HG03045 (cell line): Measurements from ENCODE around the gene SUSD1.

Source experiments
- ATAC-seq: cut with Tn5 transposase; IDR thresholded peaks from one replicate; pipeline ENCODE4 v1.9.1; 2021; ENCODE audit warnings: mild to moderate bottlenecking, moderate library complexity; ENCODE audit not compliant: unreplicated experiment

SUSD1 gene

DNA sequence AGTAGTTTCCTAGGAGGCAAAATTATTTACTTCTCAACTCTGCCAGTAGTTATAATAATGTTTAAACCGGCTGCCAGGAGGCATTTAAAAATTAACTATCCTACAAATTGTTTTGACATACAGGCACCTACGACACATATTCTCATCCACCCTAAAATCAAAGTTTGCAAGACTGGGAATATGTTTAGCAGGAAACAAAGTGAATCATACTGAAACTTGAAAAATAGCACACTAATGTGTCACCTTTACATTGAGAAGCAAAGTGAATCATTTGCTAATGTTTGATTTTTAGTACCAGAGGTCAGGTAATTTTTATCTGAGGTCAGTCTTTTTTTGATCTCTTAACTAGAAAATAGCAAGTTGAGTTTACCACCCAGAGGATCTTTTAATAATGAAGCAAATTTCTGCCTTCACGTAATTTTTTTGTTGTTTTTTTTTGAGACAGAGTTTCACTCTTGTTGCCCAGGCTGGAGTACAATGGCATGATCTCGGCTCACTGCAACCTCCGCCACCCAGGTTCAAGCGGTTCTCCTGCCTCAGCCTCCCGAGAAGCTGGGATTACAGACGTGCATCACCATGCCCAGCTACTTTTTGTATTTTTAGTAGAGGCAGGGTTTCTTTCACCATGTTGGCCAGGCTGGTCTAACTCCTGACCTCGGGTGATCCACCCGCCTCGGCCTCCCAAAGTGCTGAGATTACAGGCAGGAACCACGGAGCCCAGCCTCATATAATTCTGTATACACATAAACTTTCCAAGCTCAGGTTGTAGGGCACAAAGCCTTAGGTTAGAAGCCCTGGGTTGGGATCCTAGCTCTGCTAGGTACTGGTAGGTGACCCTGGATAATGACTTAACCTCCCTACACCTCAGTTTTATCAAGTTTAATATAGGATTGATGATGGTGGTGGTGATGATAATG, 154.2 kb downstream of the SUSD1 start:
- ATAC-seq, result no peak

DNA sequence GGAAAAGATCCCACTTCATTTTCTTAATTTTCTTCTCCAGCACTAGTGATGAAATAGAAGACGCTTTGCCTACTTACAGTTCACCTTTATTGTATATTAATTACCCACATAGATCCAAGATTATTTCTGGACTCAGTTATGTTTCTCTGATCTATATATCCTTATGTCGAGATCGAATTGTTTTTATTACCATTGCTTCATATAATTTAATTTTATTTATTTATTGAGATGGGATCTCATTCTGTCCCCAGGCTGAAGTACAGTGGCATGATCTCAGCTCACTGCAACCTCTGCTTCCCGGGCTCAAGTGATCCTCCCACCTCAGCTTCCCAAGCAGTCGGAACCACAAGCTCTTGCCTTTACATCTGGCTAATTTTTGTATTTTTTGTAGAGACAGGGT, 157.2 kb downstream of the SUSD1 start:
- no peak for ATAC-seq

GRCh38 chr9:112015736-112016135, 159.4 kb downstream of the SUSD1 start:
- ATAC-seq, result no peak

GRCh38 chr9:112015149-112015548, 159.9 kb downstream of the SUSD1 start:
- no peak for ATAC-seq

- no peak for ATAC-seq
Measured at GRCh38 chr9:112013266-112013665, 161.8 kb downstream of the SUSD1 start.

DNA sequence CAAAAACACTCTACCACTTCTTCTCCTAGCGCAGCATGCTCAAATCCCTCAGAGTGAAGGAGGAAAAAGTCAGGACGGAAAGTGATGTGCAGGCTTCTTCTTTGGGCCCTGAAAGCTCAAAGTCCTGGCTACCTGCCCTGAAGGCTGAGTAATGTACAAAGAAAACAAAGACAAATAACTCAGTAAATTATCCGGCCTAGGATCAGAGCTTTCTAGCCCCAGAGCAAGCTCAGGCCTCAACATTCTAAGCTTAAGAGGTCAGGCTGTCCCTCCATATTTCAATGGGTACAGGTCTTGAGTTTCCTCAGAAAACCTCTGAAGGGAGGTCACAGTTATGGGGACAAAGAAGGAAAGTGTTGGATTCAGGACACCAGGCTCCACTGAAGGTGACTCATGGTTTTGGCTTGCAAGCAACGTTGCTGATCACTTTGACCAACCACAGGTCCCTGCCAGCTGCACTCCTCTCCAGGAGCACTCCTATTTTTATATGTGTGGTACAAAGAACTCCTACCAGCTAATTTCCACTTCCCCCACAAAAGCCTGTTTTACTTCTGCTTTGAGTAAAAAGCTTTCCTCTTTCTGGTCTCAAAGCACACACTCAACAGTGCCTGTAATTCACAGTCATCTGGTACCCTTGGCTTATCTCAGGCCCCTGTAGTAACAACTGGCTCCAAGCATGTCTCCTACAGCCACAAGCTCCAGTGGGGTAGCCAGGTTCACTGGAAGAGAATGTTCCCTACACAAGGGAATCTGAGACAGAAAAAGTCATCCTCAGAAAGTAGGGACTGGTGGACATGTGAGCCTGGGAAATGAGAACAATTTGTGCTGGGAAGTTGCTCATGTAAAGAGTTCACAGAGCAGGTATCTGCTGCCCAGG, 162.8 kb downstream of the SUSD1 start:
- ATAC-seq, result peak; percentile 77

- ATAC-seq, result no peak
Measured at GRCh38 chr9:112011051-112011620, 164.0 kb downstream of the SUSD1 start.

- ATAC-seq, result no peak
Measured at GRCh38 chr9:112010537-112010936, 164.6 kb downstream of the SUSD1 start.

GRCh38 chr9:112009656-112010055, 165.4 kb downstream of the SUSD1 start:
- ATAC-seq, result no peak

DNA sequence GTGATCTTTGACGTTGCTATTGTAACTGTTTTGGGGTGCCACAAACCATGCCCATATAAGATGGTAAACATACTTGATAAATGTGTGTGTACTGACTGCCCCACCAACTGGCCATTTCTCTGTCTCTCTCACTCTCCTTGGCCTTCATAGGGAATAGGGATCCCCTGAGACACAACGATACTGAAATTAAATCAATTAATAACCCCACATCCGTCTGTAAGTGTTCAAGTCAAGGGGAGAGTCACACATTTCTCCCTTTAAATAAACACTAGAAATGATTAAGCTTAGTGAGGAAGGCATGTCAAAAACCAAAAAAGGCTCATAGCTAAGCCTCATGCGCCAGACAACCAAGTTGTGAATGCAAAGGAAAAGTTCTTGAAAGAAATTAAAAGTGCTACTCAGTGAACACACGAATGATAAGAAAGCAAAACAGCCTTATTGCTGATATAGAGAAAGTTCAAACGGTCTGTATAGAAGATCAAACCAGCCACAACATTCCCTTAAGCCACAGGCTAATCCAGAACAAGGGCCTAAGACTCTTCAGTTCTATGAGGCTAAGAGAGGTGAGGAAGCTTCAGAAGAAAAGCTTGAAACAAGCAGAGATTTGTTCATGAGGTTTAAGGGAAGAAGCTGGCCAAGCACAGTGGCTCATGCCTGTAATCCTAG, 167.4 kb downstream of the SUSD1 start:
- ATAC-seq, result no peak

GRCh38 chr9:112006361-112007020, 168.6 kb downstream of the SUSD1 start:
- no peak for ATAC-seq

DNA sequence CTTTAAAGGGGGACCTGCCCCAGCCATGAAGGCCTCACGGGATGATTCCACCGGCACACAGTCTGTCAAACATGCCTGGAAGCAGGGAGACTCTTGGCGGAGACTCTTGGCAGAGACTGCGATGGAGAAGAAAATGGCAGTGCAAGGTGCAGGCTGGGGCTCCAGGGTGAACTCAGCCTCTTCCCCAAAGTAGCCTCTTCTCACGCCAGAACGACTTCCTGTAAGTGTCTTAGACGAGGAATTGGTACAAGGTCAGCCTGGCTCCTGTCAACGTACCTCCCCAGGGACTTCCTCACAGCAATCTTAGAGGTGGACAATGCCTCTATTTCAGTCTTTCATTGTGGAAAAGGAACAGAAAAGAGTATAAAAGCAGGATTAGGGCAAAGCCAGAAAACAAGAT, 169.2 kb downstream of the SUSD1 start:
- ATAC-seq, result no peak

DNA sequence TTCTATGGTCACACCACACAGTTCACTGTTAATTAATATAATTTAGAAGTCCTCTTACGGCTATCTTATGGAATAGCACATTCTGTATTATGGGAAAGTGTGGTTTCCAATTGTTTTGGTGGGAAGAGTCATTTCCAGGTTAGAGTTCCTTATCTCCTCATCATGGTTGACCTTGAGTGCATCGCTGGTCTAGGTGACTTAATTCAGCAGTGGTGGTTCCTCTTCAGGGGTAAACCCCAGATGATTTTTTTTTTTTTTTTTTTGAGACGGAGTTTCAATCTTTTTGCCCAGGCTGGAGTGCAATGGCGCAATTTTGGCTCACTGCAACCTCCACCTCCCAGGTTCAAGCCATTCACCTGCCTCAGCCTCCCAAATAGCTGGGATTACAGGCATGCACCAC, 171.6 kb downstream of the SUSD1 start:
- ATAC-seq, result no peak

- ATAC-seq, result no peak
Measured at GRCh38 chr9:112002847-112003457, 172.1 kb downstream of the SUSD1 start.

DNA sequence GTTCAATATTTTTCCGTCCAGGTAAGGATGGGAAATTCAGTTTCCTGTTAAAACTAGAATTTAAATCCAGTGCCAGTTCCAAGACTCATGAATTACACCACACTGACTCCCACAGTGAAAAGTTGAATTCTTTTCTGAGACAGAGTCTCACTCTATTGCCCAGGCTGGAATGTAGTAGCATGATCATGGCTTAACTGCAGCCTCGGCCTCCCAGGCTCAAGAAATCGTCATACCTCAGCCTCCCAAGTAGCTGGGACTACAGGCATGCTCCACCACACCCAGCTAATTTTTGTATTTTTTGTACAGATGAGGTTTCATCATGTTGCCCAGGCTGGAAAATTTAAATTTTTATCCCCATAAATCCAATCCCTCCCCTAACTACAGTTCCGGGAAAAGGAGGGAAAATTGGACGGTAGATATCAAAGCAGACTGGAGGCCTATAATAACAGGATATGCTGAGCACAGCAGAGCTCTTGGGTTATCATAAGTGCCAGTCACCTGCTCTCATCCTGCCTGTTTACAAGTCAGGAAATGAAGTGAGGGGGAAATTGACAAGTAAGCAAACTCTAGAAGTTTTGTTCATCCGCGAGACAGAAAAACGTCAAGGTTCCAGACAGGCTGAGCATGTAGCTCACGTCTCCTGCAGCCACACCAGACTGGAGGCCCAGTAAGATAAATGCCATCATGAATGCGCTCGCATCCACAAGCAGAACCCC, 172.8 kb downstream of the SUSD1 start:
- no peak for ATAC-seq

GRCh38 chr9:112000743-112001142, 174.4 kb downstream of the SUSD1 start:
- ATAC-seq, result no peak

DNA sequence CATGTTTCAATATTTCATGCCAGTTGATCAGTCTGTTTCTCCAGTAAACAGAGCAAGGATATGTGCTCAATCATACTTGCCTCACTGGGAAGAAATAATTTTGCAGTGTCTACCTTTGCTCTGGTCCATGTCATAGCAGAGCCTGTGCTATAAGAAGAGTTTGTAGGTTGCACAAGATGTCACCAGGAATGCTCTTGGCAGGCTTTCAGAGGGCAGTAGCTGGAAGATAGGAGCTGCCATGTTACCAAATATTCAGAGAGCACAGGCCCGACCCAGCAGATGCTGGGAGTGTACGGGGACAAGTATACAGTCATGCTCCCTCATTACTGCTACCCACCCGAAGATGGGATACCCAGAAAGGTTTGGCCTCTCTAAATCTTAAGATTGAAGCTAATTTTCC, 175.8 kb downstream of the SUSD1 start:
- no peak for ATAC-seq

DNA sequence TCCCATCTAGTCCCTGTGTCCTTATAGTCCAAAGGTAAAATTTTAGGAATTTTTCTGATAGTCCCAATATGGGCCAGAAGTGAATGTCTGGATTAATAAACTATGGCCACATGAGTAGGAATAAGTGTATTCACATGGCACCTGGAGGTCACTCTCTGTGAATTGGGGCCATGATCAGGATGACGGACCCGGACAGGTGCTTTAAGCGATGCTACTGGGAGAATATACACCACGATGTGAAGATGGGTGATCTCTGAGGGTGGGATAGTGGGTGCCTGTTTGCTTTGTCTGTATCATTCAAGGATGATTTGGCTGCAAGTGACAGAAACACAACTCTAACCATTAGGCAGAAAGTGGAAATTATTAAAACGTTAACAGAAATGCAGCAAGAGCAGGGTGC, 177.3 kb downstream of the SUSD1 start:
- no peak for ATAC-seq

- peak; percentile 57 for ATAC-seq
Measured at GRCh38 chr9:111994831-111995458, 180.2 kb downstream of the SUSD1 start.
